BLaER1 (cell line): Measurements from ENCODE around the gene MACF1.
A peak's percentile ranks its signal among the peaks of the same experiment; 100 is the strongest.
"Not testable (repeated sequence)": the region's sequence is repeated elsewhere in the genome, so short reads cannot be mapped to it uniquely, and the experiment has no call there.

Experiments used
- H3K27ac ChIP-seq: shearing (Covaris generic); formaldehyde crosslinking; 2 replicates; pipeline ENCODE4 v1.8.1; 2022
- H3K27me3 ChIP-seq: shearing (Covaris generic); formaldehyde crosslinking; 2 replicates; pipeline ENCODE4 v1.8.1; 2022
- H3K36me3 ChIP-seq: shearing (Covaris generic); formaldehyde crosslinking; 2 replicates; pipeline ENCODE4 v1.8.1; 2022
- H3K4me1 ChIP-seq: shearing (Covaris generic); formaldehyde crosslinking; 2 replicates; pipeline ENCODE4 v1.8.1; 2022
- H3K4me2 ChIP-seq: shearing (Covaris generic); formaldehyde crosslinking; 2 replicates; pipeline ENCODE4 v1.8.1; 2022
- H3K4me3 ChIP-seq: shearing (Covaris generic); formaldehyde crosslinking; 2 replicates; pipeline ENCODE4 v1.8.1; 2022
- H3K9ac ChIP-seq: shearing (Covaris generic); formaldehyde crosslinking; 2 replicates; pipeline ENCODE4 v1.8.1; 2022
- H3K9me3 ChIP-seq: shearing (Covaris generic); formaldehyde crosslinking; 2 replicates; pipeline ENCODE4 v1.8.1; 2022
- H4K20me1 ChIP-seq: shearing (Covaris generic); formaldehyde crosslinking; 2 replicates; pipeline ENCODE4 v1.8.1; 2022
- Cebpa-rat ChIP-seq: shearing (Covaris generic); IDR thresholded peaks from 2 replicates; pipeline ENCODE4 v1.8.1; 2022

Gene MACF1

GRCh38 chr1:39472826-39473225 lies 268.3 kb downstream of the MACF1 start:
- no peak overlapping the region for H3K27ac ChIP-seq
- H3K9me3 ChIP-seq = no peaks in the 10 kb centered on the region
- no peaks in the 10 kb centered on the region for H3K27me3 ChIP-seq
- H4K20me1 ChIP-seq = peaks cover 13% of the 10 kb centered on the region; the same call in 1 of the 2 replicates
- no peak overlapping the region for H3K4me3 ChIP-seq
- no peak for TF ChIP-seq Cebpa-rat
- H3K4me2 ChIP-seq = no peak overlapping the region
- peaks cover 93% of the 10 kb centered on the region for H3K36me3 ChIP-seq
- no peak overlapping the region for H3K9ac ChIP-seq
- no peaks in the 10 kb centered on the region for H3K4me1 ChIP-seq

- Histone ChIP-seq H3K9me3 (no peaks in the 10 kb centered on the region), H3K36me3 (peaks cover 92% of the 10 kb centered on the region), H3K4me1 (no peaks in the 10 kb centered on the region), H3K27me3 (no peaks in the 10 kb centered on the region), H3K27ac (no peak overlapping the region), H3K9ac (no peak overlapping the region), H3K4me2 (no peak overlapping the region), H3K4me3 (no peak overlapping the region), H4K20me1 (peaks cover 13% of the 10 kb centered on the region; the same call in 1 of the 2 replicates)
- TF ChIP-seq Cebpa-rat = no peak
Observed at GRCh38 chr1:39473324-39473723, 268.8 kb downstream of the MACF1 start.

GRCh38 chr1:39474810-39475209 lies 270.3 kb downstream of the MACF1 start:
- no peak for TF ChIP-seq Cebpa-rat
- Histone ChIP-seq H3K27me3 (no peaks in the 10 kb centered on the region), H3K9ac (no peak overlapping the region), H3K36me3 (peaks cover 92% of the 10 kb centered on the region), H4K20me1 (peaks cover 5% of the 10 kb centered on the region; the same call in 1 of the 2 replicates), H3K4me1 (no peaks in the 10 kb centered on the region), H3K4me3 (no peak overlapping the region), H3K27ac (no peak overlapping the region), H3K4me2 (no peak overlapping the region), H3K9me3 (no peaks in the 10 kb centered on the region)

GRCh38 chr1:39475551-39475950 lies 271.1 kb downstream of the MACF1 start:
- H3K27me3 ChIP-seq, H3K4me2 ChIP-seq, H3K4me3 ChIP-seq, H3K27ac ChIP-seq, H3K9ac ChIP-seq, H4K20me1 ChIP-seq, H3K4me1 ChIP-seq, H3K9me3 ChIP-seq: not testable (repeated sequence)
- H3K36me3 ChIP-seq = peaks cover 92% of the 10 kb centered on the region

GRCh38 chr1:39478126-39478915 lies 273.8 kb downstream of the MACF1 start:
- Histone ChIP-seq H3K36me3 (peaks cover 88% of the 10 kb centered on the region), H3K9me3 (no peaks in the 10 kb centered on the region), H3K4me3 (no peak overlapping the region), H3K27me3 (no peaks in the 10 kb centered on the region), H4K20me1 (0 out of 2 replicates have a peak, but pooled peaks cover 2% of the 10 kb centered on the region), H3K9ac (no peak overlapping the region), H3K4me1 (no peaks in the 10 kb centered on the region), H3K27ac (no peak overlapping the region), H3K4me2 (no peak overlapping the region)
- TF ChIP-seq Cebpa-rat = no peak

GRCh38 chr1:39481289-39481688 lies 276.8 kb downstream of the MACF1 start:
- Histone ChIP-seq H3K27me3 (no peaks in the 10 kb centered on the region), H4K20me1 (0 out of 2 replicates have a peak, but pooled peaks cover 4% of the 10 kb centered on the region), H3K9ac (no peak overlapping the region), H3K4me2 (no peak overlapping the region), H3K27ac (no peak overlapping the region), H3K9me3 (no peaks in the 10 kb centered on the region), H3K36me3 (peaks cover 87% of the 10 kb centered on the region), H3K4me3 (no peak overlapping the region), H3K4me1 (no peaks in the 10 kb centered on the region)
- no peak for TF ChIP-seq Cebpa-rat

GRCh38 chr1:39483276-39483675 lies 278.8 kb downstream of the MACF1 start:
- 0 out of 2 replicates have a peak, but pooled peaks have one; percentile 18 for TF ChIP-seq Cebpa-rat
- H3K27ac ChIP-seq = no peak overlapping the region
- no peak overlapping the region for H3K4me2 ChIP-seq
- H3K27me3 ChIP-seq = no peaks in the 10 kb centered on the region
- no peak overlapping the region for H3K9ac ChIP-seq
- H3K4me1 ChIP-seq = no peaks in the 10 kb centered on the region
- H4K20me1 ChIP-seq = 0 out of 2 replicates have a peak, but pooled peaks cover 8% of the 10 kb centered on the region
- peaks cover 93% of the 10 kb centered on the region for H3K36me3 ChIP-seq
- no peaks in the 10 kb centered on the region for H3K9me3 ChIP-seq
- H3K4me3 ChIP-seq = no peak overlapping the region

- no peaks in the 10 kb centered on the region for H3K9me3 ChIP-seq
- H3K4me3 ChIP-seq = no peak overlapping the region
- H4K20me1 ChIP-seq = peaks cover 21% of the 10 kb centered on the region
- no peak overlapping the region for H3K4me2 ChIP-seq
- TF ChIP-seq Cebpa-rat = no peak
- no peak overlapping the region for H3K9ac ChIP-seq
- H3K36me3 ChIP-seq = peaks cover 81% of the 10 kb centered on the region
- peaks cover 4% of the 10 kb centered on the region; the same call in 1 of the 2 replicates for H3K27me3 ChIP-seq
- H3K4me1 ChIP-seq = no peaks in the 10 kb centered on the region
- H3K27ac ChIP-seq = no peak overlapping the region
Observed at GRCh38 chr1:39484564-39484963, 280.1 kb downstream of the MACF1 start.

GRCh38 chr1:39485046-39485803 lies 280.7 kb downstream of the MACF1 start:
- Histone ChIP-seq H3K36me3 (peaks cover 74% of the 10 kb centered on the region), H3K4me1 (no peaks in the 10 kb centered on the region), H3K9me3 (no peaks in the 10 kb centered on the region), H3K4me3 (no peak overlapping the region), H3K27me3 (peaks cover 11% of the 10 kb centered on the region), H3K9ac (no peak overlapping the region), H3K4me2 (no peak overlapping the region), H3K27ac (no peak overlapping the region), H4K20me1 (peaks cover 28% of the 10 kb centered on the region)
- no peak for TF ChIP-seq Cebpa-rat

- no peak for TF ChIP-seq Cebpa-rat
- peaks cover 39% of the 10 kb centered on the region for H3K27me3 ChIP-seq
- H3K36me3 ChIP-seq = peaks cover 49% of the 10 kb centered on the region
Observed at GRCh38 chr1:39488012-39488545, 283.6 kb downstream of the MACF1 start.

More at GRCh38 chr1:39488012-39488545, 283.6 kb downstream of the MACF1 start:
- Histone ChIP-seq H3K27ac (no peak overlapping the region), H3K9ac (no peak overlapping the region), H3K4me2 (no peak overlapping the region), H3K4me3 (no peak overlapping the region), H4K20me1 (peaks cover 53% of the 10 kb centered on the region), H3K4me1 (peaks cover 18% of the 10 kb centered on the region), H3K9me3 (no peaks in the 10 kb centered on the region)
